ENCODE results near the gene GJC3. TPM values are rescaled to one million over a fixed set of nuclear protein-coding genes. Genes with fewer than 3 reads are reported as not detected.
"Not testable (repeated sequence)": the region's sequence is repeated elsewhere in the genome, so short reads cannot be mapped to it uniquely, and the experiment has no call there.

Gene GJC3
- total RNA-seq, 2 donors from 2014 or later = not detected

GRCh38 chr7:99918959-99919813 is 10.2 kb downstream of the GJC3 start, which contains the start of gene TRIM4:
Gene TRIM4, minus strand, starts transcription at chr7:99919530. Its CDS starts 129 bp downstream, at chr7:99919401.
- H3K27ac Mint-ChIP-seq = peak within 1 kb of the TSS; percentile 99
- H3K36me3 Mint-ChIP-seq (ENCODE audit: low read depth) = peaks cover 67% of the 10 kb centered on the region
- H3K4me1 Mint-ChIP-seq = peaks cover 28% of the 10 kb centered on the region

GRCh38 chr7:99910976-99911375 is 18.4 kb downstream of the GJC3 start:
- H3K4me1 Mint-ChIP-seq = peaks cover 32% of the 10 kb centered on the region
- no peak overlapping the region for H3K27ac Mint-ChIP-seq

More at GRCh38 chr7:99918959-99919813, 10.2 kb downstream of the GJC3 start, which contains the start of gene TRIM4:
- H3K4me3 Mint-ChIP-seq = peak within 1 kb of the TSS; percentile 98
- ATAC-seq (replicated peaks) = peak; percentile 100
- H3K27me3 Mint-ChIP-seq = no peaks in the 10 kb centered on the region
- H3K9me3 Mint-ChIP-seq = no peaks in the 10 kb centered on the region

GRCh38 chr7:99901581-99901980 is 27.8 kb downstream of the GJC3 start:
- Mint-ChIP-seq H3K4me3 (no peak overlapping the region), H3K4me1 (peaks cover 8% of the 10 kb centered on the region), H3K9me3 (no peaks in the 10 kb centered on the region), H3K27ac (no peak overlapping the region), H3K27me3 (no peaks in the 10 kb centered on the region), H3K36me3 (ENCODE audit: low read depth) (peaks cover 73% of the 10 kb centered on the region)
- no peak for ATAC-seq (replicated peaks)

More at GRCh38 chr7:99910976-99911375, 18.4 kb downstream of the GJC3 start:
- Mint-ChIP-seq H3K4me3 (no peak overlapping the region), H3K36me3 (ENCODE audit: low read depth) (peaks cover 87% of the 10 kb centered on the region), H3K27me3 (no peaks in the 10 kb centered on the region), H3K9me3 (no peaks in the 10 kb centered on the region)
- no peak for ATAC-seq (replicated peaks)

- peaks cover 57% of the 10 kb centered on the region for H3K36me3 Mint-ChIP-seq (ENCODE audit: low read depth)
- H3K9me3 Mint-ChIP-seq = no peaks in the 10 kb centered on the region
- H3K27me3 Mint-ChIP-seq = no peaks in the 10 kb centered on the region
- no peak for ATAC-seq (replicated peaks)
- peaks cover 8% of the 10 kb centered on the region for H3K4me1 Mint-ChIP-seq
- H3K4me3 Mint-ChIP-seq = no peak overlapping the region
- no peak overlapping the region for H3K27ac Mint-ChIP-seq
These were observed 29.4 kb downstream of the GJC3 start for GRCh38 chr7:99899830-99900519.

GRCh38 chr7:99898836-99899235 is 30.6 kb downstream of the GJC3 start:
- Mint-ChIP-seq H3K27me3 (no peaks in the 10 kb centered on the region), H3K27ac (no peak overlapping the region), H3K9me3 (no peaks in the 10 kb centered on the region), H3K4me3 (no peak overlapping the region), H3K36me3 (ENCODE audit: low read depth) (peaks cover 46% of the 10 kb centered on the region), H3K4me1 (peaks cover 8% of the 10 kb centered on the region)
- ATAC-seq (replicated peaks) = no peak

GRCh38 chr7:99898023-99898357 is 31.4 kb downstream of the GJC3 start:
- H3K36me3 Mint-ChIP-seq (ENCODE audit: low read depth) = peaks cover 46% of the 10 kb centered on the region

GRCh38 chr7:99897322-99898022 is 31.9 kb downstream of the GJC3 start:
- Mint-ChIP-seq H3K27ac (peak overlapping the region; percentile 67), H3K36me3 (ENCODE audit: low read depth) (peaks cover 46% of the 10 kb centered on the region), H3K27me3 (no peaks in the 10 kb centered on the region), H3K4me1 (peaks cover 5% of the 10 kb centered on the region), H3K9me3 (no peaks in the 10 kb centered on the region), H3K4me3 (no peak overlapping the region)
- peak; percentile 45 for ATAC-seq (replicated peaks)

More at GRCh38 chr7:99898023-99898357, 31.4 kb downstream of the GJC3 start:
- ATAC-seq (replicated peaks) = peak; percentile 12
- Mint-ChIP-seq H3K9me3 (no peaks in the 10 kb centered on the region), H3K27me3 (no peaks in the 10 kb centered on the region), H3K27ac (peak overlapping the region; percentile 67), H3K4me3 (no peak overlapping the region), H3K4me1 (peaks cover 8% of the 10 kb centered on the region)

- Mint-ChIP-seq H3K4me3 (no peak overlapping the region), H3K9me3 (no peaks in the 10 kb centered on the region), H3K4me1 (peaks cover 3% of the 10 kb centered on the region), H3K27ac (no peak overlapping the region), H3K27me3 (no peaks in the 10 kb centered on the region), H3K36me3 (ENCODE audit: low read depth) (peaks cover 46% of the 10 kb centered on the region)
- ATAC-seq (replicated peaks) = no peak
These were observed 34.7 kb downstream of the GJC3 start for GRCh38 chr7:99894738-99895137.

- no peak for ATAC-seq (replicated peaks)
- Mint-ChIP-seq H3K36me3 (ENCODE audit: low read depth) (peaks cover 42% of the 10 kb centered on the region), H3K9me3 (no peaks in the 10 kb centered on the region), H3K4me1 (peaks cover 3% of the 10 kb centered on the region), H3K4me3 (no peak overlapping the region), H3K27ac (no peak overlapping the region), H3K27me3 (no peaks in the 10 kb centered on the region)
These were observed 36.1 kb downstream of the GJC3 start for GRCh38 chr7:99893280-99893679.

- peaks cover 42% of the 10 kb centered on the region for H3K36me3 Mint-ChIP-seq (ENCODE audit: low read depth)
- not testable (repeated sequence) for H3K4me3 Mint-ChIP-seq; H3K9me3 Mint-ChIP-seq; ATAC-seq (replicated peaks); H3K4me1 Mint-ChIP-seq; H3K27me3 Mint-ChIP-seq; H3K27ac Mint-ChIP-seq
These were observed 39.1 kb downstream of the GJC3 start for GRCh38 chr7:99890348-99890747.

- not testable (repeated sequence) for ATAC-seq (replicated peaks); H3K4me3 Mint-ChIP-seq; H3K27me3 Mint-ChIP-seq; H3K27ac Mint-ChIP-seq; H3K4me1 Mint-ChIP-seq; H3K9me3 Mint-ChIP-seq
- H3K36me3 Mint-ChIP-seq (ENCODE audit: low read depth) = peaks cover 37% of the 10 kb centered on the region
These were observed 41.1 kb downstream of the GJC3 start for GRCh38 chr7:99888366-99888765.

GRCh38 chr7:99881370-99881769 is 48.0 kb downstream of the GJC3 start:
- Mint-ChIP-seq H3K4me1 (no peaks in the 10 kb centered on the region), H3K36me3 (ENCODE audit: low read depth) (no peaks in the 10 kb centered on the region), H3K27ac (no peak overlapping the region), H3K27me3 (no peaks in the 10 kb centered on the region), H3K9me3 (no peaks in the 10 kb centered on the region), H3K4me3 (no peak overlapping the region)
- ATAC-seq (replicated peaks) = no peak

GRCh38 chr7:99876933-99877332 is 52.5 kb downstream of the GJC3 start, which contains the start of gene OR2AE1:
Gene OR2AE1, minus strand, starts transcription at chr7:99877033. Its CDS starts 0 bp downstream, at chr7:99877033.
- no peaks in the 10 kb centered on the region for H3K36me3 Mint-ChIP-seq (ENCODE audit: low read depth)
- H3K4me1 Mint-ChIP-seq = no peaks in the 10 kb centered on the region
- H3K9me3 Mint-ChIP-seq = no peaks in the 10 kb centered on the region
- H3K27ac Mint-ChIP-seq = no peak within 1 kb of the TSS
- H3K4me3 Mint-ChIP-seq = no peak within 1 kb of the TSS
- no peaks in the 10 kb centered on the region for H3K27me3 Mint-ChIP-seq
- no peak for ATAC-seq (replicated peaks)

GRCh38 chr7:99876491-99876890 is 52.9 kb downstream of the GJC3 start:
- Mint-ChIP-seq H3K27me3 (no peaks in the 10 kb centered on the region), H3K9me3 (no peaks in the 10 kb centered on the region), H3K36me3 (ENCODE audit: low read depth) (no peaks in the 10 kb centered on the region), H3K27ac (no peak overlapping the region), H3K4me3 (no peak overlapping the region), H3K4me1 (no peaks in the 10 kb centered on the region)
- no peak for ATAC-seq (replicated peaks)

All from activated T-helper 17 cell treated with anti-CD3 and anti-CD28 coated beads, Interleukin-2, amount 50 U/mL, for 72 hours (primary cell).